GM19397 (cell line): Measurements from ENCODE around the gene ANKRD26.
"Not testable (repeated sequence)": the region's sequence is repeated elsewhere in the genome, so short reads cannot be mapped to it uniquely, and the experiment has no call there.

Source experiments
- ATAC-seq: cut with Tn5 transposase; IDR thresholded peaks from one replicate; pipeline ENCODE4 v1.9.1; 2021; ENCODE audit warnings: mild to moderate bottlenecking, moderate library complexity; ENCODE audit not compliant: unreplicated experiment

Gene ANKRD26

DNA sequence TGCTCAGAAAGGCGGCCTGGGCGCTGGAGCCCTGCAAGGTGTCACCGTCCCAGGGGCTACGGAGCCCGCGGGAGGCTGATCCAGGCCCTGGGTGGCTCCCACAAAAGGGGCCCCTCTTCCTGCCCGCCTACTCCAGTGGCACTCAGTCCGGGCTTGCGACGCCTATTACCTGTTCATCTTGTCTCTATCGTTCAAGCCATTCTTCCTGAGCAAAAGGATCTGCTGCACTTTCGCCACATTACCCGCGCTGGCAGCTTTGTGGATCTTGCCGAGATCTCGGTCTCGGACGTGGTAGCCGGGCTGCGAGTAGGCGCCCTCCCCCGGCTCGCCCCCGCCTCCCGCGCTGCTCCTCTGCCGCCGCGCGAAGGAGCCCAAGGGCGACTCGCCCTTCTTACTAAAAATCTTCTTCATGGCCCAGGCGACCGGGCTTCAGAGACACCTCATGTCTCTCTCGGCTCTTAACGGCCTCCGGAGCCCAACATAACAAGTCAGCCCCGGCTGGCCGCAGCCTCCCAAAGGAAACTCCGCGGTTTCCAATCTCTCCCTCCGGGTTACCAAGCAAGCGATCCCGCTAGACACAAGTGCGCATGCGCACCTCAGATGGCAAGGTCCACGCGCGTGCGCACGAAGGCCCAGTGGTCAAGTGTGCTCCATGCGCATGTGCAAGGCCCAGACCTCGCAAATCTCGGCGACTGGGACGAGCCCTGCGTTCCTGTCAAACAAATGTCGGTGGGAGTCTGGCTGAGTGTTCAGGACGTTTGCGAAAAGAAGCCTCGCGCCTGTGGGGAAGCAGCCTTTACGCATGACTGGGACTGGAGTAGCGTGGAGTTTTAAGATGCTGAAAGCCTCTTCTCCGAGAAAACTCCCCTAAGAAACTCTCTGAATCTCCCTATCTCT lies at the start of gene ANKRD26:
ANKRD26 (minus strand) TSS at position 579 of the 897 bp plus-strand sequence; CDS start at position 411, 168 bp downstream.
- ATAC-seq = peak; percentile 82

DNA sequence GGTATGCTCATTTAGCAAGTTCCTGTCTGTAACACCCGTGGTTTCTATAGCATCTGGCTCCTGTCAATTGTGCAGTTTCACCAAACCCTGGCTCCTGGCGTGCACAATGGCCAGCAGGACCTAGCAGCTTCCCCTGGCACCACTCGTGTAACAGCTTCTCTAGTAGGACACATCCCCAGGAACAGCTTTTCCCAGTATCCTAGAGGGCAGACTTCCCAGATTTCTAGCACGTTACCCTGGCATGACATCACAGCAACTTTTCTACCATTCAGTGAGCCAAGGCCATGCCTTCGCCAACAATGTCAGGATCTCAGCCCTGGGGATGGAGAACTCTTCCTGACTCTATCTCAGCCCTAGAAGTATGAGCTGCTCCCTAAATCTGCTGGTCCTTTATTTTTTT lies 47.4 kb upstream of the ANKRD26 start:
- ATAC-seq = no peak

DNA sequence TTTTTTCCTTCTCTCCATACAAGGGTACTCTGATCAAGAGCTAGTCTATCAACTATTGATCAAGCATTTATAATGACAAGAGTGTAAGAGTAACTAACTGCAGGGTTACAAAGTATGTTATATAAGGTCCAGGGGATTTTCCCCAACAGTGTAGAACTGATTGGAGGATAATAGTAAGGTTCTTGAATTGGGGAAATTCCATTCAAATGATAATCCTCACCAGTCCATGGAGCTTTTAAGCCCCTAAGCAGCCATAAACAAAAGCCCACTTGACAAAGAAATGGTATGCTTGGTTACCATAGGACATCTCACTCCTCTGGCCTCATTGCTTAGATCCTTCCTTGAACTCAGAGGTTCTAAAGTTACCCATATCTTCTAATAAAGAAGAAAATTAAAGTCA lies 45.6 kb upstream of the ANKRD26 start:
- no peak for ATAC-seq

DNA sequence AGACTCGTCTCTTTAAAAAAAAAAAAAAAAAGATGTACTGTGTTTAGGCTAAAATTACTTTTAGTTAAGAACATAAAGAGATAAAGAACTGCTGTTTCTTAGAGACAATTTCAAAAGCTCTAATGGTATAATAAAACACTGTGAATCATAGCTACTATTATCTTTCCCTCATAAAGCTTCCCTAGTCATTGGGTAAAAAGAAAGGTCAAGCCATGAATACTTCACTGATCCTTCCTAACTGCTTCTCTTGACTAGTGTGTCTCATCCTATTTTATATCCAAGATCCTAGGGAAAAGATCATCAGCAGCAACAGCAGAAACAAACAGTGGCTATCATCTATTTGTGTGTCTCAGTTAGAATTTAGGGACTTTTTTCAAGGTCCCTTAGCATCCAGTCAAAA lies 43.4 kb upstream of the ANKRD26 start:
- ATAC-seq = no peak

DNA sequence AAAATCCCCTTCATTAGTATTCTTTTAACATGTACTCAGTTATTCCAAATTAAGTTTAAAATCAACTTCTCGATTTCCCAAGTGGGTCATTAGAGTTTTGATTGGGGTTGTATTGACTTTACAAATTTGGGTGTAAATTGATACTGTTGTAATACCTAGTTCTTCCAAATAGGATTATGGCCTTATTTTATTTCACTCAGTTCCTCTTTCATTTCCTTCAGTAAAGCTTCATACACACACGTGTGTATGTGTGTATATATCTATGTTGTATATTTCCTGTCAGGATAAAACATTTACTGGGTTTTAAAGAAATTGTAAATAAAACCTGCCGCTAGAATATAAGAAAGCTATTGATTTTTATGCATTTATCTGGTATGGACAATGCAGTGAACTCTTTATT lies 38.0 kb upstream of the ANKRD26 start:
- no peak for ATAC-seq

DNA sequence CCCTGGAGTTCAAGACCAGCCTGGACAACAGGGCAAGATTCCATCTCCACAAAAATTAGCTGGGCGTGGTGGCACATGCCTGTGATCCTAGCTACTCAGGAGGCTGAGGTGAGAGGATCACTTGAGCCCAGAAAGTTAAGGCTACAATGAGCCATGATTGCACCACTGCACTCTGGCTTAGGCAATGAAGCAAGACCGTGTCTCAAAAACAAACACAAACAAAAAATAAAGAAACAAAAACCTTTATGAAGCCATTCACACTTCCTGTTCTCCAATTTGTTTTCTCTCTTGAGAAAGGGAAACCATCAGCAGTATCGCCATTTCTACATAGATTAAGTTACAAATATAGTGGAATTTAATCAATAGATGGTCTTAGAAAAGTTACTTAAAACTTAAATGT lies 34.1 kb upstream of the ANKRD26 start:
- ATAC-seq = no peak

DNA sequence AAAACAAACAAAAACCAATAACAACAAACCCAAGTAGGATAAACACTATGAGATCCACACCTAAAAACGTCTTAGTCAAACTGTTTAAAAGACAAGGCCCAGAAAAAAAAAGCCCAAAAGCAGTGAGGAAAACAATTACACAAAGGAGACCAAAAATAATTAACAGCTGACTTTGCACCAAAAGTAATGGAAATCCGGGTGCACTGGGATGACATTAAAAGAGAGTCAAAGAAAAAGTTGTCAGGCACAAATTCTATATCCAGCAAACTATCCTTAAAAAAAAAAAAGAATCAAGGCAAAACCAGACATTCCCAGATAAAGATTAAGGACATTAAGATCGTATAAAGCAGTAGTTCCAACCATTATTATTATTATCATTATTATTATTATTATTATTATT lies 7.9 kb upstream of the ANKRD26 start:
- ATAC-seq = no peak

DNA sequence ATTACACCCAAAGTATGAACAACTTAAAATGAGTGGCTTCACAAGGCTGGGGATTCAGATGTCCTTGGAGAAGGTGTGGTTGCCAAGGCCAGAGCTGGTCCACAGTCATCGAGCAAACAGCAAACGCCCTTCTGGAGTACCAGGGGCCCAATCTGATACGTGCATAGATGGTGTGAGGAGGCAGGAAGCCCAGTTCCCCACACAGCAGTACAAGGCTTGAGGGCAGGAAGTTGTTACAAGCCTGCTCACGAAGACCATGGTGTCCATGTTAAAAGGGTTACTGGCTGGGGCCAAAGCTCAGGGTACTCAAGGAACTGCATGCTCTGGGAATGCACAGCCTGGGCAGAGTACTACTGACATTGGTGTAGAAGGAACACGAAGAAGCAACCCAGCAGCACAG lies 4.6 kb upstream of the ANKRD26 start:
- no peak for ATAC-seq

DNA sequence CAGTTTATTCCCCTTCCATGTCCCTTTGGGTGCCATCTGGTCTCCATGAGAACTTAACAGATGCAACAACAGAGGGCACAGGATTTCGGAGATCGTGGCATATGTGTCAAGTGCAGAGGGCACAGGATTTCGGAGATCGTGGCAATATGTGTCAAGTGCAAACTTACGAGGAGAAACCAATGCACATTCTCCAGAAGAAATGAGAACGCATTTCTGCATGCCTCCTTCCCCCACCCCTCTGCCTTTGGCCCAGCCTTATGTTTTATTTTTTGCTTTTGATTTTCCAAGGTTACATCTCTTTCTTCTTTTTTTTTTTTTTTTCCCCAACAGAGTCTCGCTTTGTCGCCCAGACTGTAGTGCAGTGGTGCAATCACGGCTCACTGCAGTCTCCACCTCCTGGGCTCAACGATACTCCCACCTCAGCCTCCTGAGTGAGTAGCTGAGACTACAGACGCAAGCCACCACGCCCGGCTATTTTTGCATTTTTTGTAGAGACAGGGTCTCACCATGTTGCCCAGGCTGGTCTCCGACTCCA lies 586 bp upstream of the ANKRD26 start:
- ATAC-seq = no peak

DNA sequence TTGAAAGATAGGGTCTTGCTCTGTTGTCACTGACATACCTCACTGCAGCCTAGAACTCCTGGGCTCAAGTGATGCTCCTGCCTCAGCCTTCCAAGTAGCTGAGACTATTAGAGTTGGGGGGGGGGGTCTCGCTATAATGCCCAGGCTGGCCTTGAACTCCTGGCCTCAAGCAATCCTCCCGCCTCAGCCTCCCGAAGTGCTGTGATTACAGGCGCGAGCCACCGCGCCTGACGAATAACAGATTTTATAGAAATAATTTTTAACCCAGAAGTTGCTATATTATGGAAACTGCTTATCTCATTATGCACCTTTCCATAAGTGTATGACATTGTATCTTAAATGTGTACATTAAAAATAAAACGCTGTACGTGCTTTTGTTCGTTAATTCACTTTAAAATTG lies 846 bp downstream of the ANKRD26 start:
- no peak for ATAC-seq

DNA sequence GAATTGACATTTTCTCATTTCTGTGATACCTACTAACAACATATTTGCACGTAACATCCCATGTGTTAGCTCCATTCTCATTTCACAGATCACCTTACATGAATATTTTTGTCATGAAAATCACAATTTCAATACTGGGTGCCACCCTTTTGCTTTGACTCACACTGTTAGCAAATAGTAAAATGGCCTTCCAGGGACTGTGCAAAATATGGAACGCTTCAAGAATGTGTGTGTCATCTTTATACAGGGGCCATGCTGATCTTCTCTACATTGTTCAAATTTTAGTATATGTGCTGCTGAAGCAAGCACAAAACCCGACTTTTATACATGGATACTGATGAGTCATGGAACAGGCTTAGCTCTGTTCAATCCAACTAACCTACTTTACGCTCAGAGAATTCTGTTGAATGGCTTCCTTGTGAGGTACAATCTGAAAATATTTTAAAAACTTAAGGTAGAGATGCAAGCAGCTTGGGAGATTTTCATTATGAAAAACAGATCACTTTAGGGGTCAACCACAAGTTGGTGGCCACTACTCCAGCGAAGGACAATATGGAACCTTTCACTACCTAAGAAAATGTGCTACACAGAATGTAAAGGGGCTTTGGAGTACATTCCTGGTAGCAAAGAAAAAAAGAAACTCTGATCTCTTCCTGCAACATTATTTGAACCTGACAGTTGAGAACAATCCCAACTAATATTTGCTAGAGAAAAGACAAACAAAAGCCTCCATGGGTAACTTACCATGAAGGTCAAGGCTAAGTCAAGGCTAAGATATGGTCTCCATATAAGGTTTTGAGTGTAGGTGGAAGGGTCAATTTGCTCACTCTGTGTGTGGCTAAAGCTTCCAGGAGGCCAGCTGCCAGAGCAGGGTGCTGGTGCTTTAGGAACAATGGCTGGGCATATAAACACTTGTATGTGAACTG lies 11.9 kb downstream of the ANKRD26 start:
- ATAC-seq = no peak

DNA sequence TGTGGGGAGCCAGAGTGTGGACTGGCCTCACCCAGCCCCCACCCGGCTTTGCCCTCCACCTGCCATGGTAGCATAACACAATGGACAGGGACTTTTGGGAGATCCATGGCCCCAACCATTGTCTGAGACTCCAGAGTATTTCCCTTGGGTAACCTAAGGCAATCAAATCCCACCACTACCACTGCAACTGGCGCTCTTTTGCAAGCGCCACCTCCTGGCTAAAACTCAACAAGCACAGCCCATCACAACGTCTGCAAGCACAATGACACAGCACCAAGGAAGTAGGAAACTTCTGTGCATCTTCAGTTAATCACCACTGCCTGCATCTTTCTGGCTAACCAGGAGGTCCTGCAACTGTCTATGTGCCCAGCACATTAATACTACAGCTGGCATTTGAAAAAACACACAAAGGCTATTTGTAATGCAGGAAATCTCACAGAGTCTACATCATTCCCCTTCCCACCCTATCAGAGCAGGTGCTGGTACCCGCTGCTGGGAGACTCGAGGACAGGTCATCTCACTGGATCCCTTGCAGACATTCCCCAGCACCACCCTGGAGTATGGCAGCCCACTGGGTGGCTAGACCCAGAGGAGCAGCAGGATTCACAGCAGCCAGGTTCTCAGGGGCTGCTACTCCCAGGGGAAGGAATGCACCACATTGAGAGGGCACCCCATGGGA lies 27.7 kb downstream of the ANKRD26 start:
- ATAC-seq = no peak

DNA sequence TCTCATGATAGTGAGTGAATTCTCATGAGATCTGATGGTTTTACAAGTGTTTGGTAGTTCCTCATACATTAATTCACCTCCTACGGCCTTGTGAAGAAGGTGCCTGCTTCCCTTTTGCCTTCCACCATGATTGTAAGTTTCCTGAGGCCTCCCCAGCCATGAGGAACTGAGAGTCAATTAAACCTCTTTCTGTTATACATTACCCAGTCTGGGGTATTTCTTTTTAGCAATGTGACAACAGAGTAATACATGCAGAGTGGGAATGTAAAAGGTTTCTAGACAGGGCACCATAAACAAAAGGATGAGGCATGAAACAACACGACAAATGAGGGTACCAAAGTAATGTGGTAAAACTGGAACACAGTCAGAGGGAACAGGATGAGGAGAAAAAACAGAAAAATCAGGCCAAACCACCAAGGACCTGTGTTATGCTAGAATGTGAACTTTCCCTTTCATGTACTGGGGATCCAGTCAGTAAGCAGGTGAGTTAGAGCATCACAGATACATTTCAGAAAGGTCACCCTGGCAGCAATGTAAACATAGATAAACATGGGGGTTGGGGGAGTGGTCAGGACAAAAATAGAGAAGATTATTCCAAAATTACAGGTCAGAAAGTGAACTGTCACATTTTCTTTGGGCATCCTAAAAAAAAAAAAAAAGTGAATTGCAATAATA lies 31.9 kb downstream of the ANKRD26 start:
- no peak for ATAC-seq

DNA sequence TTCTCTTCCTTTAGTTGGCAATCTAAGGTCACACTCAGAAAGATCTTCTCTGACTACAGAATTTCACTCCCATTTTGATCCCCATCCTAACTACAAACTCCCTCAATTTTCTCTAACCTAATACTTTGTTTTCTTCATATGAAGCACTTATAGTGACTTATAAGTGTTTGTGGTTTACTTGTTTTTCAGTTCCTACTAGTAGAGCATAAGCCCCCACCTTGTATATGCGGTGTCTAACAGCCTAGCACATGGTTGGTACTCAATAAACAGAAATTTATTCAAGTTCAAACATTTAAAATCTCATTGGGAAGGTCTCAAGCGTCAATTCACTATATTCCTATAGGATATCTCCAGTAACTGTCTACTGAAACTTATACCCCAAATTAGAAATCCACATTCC lies 35.2 kb downstream of the ANKRD26 start:
- no peak for ATAC-seq

DNA sequence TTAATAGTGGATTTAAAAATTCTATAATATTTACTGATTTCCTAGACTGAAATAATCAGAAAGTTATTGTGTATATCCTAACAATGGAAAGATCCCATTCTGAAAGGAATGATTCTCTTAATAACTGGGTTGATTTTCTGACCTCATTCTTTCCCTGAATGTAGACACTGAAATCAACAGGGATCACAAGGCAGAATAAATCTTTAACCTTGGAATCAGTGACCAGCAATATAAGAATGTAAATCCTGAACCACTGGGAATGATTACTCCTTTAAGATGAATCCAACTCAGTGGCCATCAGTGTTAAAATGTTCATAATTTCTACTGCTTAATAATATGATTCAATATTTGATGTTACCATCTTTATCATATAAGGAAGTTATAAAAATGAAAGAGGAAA lies 47.6 kb downstream of the ANKRD26 start:
- no peak for ATAC-seq

DNA sequence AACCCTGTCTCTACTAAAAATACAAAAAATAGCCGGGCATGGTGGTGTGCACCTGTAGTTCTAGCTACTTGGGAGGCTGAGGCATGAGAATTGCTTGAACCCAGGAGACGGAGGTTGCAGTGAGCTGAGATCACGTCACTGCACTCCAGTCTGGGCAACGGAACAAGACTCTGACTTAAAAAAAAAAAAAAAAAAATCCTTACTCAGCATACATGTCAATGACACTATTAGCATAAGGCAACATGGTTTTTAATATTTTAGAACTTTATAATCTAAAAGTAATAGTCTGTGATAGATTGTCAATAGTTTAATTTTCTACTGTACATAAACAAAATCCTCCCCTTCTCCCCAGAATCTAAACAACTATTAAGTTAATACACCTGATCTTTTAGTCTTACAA lies 55.0 kb downstream of the ANKRD26 start:
- not testable (repeated sequence) for ATAC-seq

DNA sequence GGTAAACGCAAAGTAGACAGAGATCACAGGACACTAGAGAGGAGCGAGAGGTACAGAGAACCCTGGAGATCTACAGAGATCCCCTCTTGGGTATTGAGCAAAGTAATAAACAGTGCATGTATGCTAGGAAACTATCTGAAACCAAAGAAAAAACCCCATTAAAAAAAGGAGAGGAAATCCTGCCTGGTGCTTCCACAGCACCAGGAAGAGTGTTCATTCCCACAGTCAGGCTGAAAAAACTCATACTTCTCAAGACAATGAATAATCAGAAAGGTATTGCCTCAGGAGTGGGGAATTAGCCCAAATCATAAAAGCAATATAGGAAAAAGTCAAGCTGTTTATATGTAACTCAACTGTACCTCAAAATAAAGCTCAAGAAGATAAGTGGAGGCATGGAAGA lies 59.1 kb downstream of the ANKRD26 start:
- ATAC-seq = no peak

DNA sequence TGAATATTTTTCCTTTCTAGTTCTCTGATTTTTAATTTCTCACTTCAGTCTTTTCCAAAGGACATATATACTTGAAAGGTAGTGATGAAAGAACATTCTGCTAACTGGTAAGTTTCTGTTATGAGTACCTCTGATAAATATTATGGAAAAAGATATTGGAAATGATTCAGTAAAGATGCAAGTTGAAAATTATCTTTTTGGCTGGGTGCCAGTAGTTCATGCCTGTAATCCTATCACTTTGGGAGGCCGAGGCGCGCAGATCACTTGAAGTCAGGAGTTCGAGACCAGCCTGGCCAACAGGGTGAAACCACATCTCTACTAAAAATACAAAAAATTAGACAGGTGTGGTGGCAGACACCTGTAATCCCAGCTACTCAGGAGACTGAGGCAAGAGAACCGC lies 62.1 kb downstream of the ANKRD26 start:
- ATAC-seq = no peak

DNA sequence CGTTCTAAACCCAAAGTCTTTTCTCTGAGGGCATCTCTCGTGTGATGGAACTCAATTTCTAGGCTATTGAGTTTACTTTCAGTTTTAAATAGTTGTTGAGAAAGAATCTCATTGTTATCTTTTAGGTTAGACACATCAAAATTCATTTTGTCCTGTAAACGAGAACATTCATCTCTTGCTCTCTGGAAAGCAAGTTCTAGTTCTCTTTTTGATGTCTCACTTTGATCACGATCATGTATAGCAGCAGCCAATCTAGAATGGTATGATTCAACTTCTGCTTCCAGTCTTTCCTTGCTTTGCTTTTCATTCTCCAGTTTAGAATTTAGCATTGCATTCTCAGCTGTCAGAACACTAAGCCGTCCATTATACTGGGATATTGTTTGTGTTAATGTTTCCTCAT lies 65.1 kb downstream of the ANKRD26 start:
- ATAC-seq = no peak

DNA sequence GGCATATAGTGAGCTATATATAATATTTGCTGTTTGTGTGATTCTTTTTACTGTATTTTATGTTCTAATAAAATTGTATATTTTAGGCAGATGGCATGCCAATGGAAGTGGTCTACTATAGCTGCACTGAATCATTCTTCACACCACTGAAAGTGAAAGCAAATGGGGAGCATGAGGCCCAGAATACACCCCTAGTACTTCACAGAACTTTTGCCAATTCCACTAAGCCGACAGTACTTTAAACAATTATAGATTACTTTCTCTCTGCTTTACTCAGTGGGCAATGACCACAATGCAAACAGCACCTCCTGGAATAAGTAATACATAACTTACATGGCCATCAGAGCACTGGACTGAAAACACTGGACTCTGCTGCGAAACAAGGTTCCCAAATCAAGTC lies 70.2 kb downstream of the ANKRD26 start:
- ATAC-seq = no peak
